GM21825 (cell line): Measurements from ENCODE around the gene CCDC91.
"Not testable (repeated sequence)": the region's sequence is repeated elsewhere in the genome, so short reads cannot be mapped to it uniquely, and the experiment has no call there.

Experiments used
- ATAC-seq: cut with Tn5 transposase; IDR thresholded peaks from one replicate; pipeline ENCODE4 v1.9.1; 2021; ENCODE audit warnings: mild to moderate bottlenecking, moderate library complexity; ENCODE audit not compliant: unreplicated experiment

The CCDC91 gene

DNA sequence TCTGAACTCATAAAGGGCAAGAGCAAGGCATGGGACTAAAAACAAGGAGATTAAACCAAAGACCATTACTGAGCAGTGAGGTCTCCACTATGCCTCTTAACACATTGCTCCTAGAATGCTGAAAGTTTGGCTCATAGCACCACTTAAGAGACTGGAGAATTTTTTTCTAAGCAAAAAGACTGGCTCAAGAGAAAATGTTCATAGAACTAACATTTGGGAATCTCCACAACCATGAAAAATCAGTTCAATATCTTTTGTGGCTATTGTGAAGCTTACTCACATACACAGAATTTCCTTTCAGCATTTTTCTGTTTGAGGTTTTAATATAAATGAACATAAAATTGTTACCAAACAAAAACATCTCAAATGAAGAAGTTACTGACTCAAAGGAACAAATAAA, 255.8 kb downstream of the CCDC91 start:
- no peak for ATAC-seq

DNA sequence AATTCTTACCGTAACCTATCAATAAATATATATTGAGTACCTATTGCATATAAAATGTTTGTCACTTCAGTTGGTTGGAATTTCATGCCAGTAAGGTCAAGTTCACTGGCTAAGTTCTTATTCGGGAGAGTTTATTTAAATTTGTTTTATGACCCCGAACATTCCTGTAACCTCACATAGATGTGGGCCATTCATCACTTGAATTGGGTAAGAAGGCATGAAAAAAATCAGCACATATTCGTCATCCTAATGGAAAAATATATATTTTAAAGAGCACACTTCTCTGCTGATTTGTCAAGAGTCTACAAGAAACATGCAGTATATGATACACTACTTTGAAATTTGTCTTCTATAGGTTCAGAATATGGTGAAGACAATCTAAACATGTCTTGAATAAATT, 263.4 kb downstream of the CCDC91 start:
- ATAC-seq = no peak

DNA sequence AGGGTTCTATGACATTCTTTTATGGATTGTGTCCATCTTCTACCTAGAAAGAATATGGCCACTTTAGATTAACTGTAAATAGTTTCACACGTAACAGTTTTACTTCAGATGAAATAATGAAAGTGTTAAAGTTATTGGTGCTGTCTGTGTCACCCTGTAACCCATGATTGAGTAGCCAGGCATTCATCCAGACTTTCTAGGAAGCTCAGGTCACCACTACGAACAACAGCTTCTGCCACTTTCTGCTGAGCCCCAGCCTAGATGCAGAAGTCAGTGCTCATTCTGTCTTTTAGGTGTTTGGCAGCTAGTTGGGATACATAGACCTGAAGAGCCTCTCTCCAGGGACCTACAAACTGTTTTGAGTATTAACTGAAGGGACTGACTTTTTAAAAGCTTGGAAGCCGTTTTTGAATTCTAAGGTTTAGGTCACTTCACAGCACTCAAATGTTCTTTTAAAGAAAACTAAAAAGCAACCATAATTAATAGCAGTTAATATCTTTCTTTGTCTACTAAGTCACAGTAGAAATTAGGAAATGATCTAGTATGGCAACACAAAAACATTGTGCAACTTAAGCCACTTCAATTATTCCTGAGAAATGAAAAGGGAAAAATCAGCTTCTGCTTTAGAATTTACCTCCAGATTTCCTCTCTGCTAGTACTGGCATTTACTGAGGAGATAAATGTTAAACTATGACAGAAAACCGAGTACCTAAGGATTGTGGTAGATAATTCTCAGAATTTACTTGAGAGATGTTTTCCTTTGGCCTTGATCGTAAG, 266.9 kb downstream of the CCDC91 start:
- no peak for ATAC-seq

DNA sequence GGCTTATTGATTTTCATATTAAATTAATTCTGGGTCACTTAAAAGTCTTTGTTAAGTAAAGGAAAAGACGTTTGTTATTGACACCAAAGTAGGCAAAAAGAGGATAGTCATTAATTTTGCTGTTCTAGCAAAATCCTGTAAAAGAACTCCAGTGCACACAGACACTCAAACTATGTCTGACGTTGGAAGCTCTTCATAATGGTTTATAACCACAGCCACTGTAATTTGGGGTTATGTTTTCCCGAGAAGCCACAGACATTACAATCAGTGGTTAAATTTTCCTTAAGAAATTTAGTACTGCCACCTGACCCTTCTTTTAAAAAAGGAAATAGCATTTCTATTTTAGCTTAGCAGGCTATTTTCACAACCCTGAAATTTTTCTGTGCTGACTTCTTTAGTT, 267.5 kb downstream of the CCDC91 start:
- ATAC-seq = no peak

DNA sequence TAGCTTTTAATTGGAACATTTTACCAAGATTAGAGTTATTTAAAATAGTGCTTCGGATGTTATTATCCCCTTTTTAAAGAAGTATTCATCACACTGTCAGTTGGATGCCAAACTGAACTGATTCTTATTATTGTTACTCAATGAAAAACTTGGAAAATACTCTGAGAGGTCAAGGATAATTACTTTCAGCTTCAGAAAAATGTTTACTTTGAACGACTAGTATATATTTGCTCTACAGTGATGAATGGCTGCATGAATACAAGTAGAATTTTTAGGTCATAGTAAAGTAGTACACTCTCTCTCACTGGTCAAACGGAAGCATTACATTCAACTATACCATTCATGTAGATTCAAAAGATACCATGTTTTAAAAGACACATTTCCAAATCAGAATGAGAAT, 269.2 kb downstream of the CCDC91 start:
- no peak for ATAC-seq

DNA sequence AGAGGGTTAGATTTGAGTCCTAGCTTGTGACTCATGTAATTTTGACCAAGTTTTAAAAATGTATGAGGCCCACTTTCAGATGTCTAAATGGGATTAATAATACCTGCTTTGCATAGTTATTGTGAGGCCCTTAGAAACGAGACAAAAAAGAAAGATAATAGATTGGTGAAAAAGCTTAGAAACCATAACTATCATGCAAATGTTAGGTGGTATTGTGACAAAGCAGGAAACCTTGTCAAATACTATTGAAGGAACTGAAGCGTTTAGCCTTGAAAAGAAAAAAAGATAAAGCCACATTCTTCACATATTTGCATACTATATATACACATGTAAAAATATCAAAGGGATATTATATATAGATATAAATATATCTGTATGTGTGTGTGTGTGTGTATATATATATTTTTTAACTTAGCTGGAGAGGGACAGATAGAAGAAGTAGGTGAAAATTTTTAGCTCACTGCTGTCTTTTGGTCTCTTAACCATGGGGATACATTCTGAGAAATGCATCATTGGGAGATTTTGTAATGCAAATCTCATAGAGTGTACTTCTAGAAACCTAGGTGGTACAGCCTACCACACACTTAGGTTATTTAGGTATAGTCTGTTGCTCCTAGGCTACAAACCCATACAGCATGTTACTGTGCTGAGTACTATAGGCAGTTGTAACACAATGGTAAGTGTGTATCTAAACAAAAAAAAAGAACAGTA, 270.3 kb downstream of the CCDC91 start:
- peak; percentile 78 for ATAC-seq

DNA sequence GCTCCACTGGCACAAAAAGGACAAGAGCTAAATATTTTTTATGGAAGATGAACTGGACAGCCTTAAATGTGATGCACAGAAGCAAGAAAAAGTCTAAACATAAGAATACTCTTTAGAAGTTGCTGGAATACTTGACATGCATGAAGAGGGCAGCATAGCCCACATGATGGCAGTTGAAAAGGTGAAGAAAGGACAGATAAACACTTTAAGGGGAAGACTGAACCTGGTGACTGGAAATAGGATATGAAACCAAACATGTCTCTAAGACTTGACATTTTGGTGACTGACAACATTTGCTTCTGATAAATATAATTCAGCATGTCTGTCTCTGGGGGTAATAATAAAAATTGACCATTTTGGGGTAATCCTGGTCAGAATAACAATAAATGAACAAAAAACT, 273.1 kb downstream of the CCDC91 start:
- ATAC-seq = no peak

DNA sequence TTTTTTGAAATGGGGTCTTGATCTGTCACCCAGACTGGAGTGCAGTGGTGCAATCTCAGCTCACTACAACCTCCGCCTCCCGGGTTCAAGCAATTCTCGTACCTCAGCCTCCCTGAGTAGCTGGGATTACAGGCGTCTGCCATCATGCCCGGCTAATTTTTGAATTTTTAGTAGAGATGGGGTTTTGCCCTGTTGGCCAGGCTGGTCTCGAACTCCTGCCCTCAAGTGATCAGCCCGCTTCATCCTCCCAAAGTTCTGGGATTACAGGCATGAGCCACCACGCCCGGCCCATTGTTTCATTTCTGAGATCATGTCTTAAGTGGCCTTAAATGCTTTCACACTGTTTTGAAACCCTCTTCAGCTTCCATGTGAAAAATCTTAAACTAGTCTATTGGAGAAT, 281.5 kb downstream of the CCDC91 start:
- not testable (repeated sequence) for ATAC-seq

DNA sequence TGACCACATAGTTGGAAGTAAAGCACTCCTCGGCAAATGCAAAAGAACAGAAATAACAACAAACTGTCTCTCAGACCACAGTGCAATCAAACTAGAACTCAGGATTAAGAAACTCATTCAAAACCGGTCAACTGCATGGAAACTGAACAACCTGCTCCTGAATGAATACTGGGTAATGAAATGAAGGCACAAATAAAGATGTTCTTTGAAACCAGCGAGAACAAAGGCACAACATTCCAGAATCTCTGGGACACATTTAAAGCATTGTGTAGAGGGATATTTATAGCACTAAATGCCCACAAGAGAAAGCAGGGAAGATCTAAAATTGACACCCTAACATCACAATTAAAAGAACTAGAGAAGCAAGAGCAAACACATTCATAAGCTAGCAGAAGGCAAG, 285.9 kb downstream of the CCDC91 start:
- ATAC-seq = not testable (repeated sequence)

DNA sequence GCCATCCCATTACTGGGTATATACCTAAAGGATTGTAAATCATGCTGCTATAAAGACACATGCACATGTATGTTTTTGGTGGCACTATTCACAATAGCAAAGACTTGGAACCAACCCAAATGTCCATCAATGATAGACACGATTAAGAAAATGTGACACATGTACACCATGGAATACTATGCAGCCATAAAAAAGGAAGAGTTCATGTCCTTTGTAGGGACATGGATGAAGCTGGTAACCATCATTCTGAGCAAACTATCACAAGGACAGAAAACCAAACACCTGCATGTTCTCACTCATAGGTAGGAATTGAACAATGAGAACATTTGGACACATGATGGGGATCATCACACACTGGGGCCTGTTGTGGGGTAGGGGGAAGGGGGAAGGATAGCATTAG, 288.8 kb downstream of the CCDC91 start:
- ATAC-seq = not testable (repeated sequence)

DNA sequence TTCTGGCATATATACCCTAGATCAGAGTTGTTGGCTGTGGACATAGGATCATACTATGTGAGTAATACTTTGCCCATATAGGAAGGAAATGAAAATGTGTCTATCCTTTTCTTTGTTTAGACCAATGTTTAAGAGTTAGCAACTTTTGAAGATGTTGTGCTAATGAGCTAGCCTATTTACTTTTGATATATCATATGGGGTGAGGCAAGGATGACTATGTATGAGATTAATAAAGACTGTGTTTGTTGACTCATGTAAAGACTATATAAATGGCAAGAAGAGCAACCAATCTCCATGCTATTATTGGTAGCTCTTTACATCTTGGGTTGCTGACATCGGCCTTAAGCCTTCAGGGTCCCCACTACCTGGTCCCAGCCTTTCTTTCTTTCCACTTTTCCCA, 289.4 kb downstream of the CCDC91 start:
- no peak for ATAC-seq

DNA sequence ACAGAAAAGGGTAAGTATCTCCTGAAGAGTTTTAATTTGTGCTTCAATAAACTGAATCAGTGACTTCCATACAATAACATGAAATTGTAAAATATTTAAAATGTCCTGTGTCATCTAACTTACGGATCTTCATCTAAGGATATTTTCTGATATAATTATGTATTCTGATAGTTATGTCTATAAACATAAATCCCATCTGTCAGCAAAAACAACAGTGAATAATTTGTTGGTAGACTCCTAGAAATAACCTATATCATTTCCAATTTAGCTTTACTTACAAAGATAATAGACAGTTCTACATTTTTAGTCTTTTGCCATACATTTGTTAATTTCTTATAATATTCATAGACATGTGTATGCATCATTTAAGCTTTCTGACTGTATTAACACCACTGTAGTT, 293.9 kb downstream of the CCDC91 start:
- no peak for ATAC-seq

DNA sequence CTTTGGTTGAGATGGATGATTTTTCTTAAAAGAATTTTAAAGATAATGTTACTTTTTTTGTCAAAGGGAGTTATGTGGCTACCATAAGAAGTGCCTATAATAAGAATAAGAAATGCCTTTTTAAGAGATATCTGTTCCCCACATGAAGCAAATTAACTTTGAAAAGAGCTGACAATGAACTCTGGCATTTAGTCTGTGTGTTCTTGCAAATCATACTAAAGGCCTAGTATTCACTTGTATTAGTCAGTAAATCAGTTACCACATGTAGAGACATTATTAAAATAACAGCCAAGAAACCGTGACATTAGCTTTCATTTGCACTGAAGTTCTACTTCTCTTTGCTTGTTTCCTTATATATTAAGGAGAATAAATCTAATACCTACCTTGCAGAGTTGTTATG, 296.3 kb downstream of the CCDC91 start:
- ATAC-seq = no peak

DNA sequence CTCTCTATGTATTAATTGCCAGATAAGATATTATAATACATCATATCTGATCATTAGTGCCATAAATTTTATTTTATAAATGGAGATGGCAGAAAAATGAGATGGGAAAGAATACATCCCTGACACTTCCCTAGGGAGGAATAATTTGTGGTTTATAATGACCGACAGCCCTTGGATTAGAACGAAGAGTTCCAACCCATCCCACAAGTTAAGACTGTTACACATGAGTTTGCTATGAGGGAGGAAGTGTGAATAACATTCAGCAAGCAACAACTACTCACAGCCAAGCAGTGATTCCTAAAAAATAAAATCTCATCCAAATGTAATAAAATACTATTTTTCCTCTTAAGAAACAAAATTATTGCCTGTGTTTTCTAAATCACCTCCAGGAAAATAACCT, 299.0 kb downstream of the CCDC91 start:
- ATAC-seq = no peak

DNA sequence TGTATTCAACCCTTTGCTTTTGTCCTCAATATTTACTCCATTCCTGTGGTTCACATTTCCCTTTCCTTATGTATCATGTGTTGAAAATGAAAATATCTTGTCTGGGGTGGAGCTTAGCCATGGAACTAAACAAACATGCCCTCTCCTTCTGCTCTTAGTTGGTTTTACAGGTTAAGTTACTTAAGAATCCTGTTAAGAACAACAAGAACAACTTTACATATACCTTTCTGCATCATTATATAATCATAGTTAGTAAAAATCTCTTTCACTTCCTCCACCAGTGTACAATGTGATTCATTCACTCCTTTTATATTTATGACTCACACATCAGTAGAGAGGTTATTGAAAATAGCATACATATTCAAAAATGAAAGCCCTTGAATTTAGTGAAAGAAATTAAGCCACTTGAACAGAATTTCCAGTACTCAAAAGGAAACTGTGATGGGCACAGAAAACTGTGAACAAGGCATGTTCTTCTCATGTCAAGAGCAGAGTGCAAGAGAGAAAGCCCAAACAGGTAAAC, 307.7 kb downstream of the CCDC91 start:
- ATAC-seq = peak; percentile 90

DNA sequence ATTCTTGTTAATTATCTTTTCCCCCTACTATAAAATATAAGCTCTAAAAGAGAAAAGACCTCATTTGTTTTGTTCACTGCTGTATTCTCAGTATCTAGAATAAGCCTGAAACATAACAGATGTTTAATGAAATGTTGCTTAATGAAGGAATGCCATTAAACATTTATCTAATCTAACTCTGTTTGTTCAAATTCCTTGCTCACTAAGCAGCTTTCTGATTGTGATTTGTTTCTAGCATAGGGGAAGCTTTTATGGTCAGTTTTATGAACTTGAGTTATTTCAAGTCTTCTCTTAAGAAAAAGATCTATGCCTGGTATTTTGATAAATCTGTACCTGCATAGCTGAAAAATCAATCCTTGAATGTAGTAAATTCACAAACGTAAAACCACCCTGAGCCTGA, 308.6 kb downstream of the CCDC91 start:
- ATAC-seq = no peak

DNA sequence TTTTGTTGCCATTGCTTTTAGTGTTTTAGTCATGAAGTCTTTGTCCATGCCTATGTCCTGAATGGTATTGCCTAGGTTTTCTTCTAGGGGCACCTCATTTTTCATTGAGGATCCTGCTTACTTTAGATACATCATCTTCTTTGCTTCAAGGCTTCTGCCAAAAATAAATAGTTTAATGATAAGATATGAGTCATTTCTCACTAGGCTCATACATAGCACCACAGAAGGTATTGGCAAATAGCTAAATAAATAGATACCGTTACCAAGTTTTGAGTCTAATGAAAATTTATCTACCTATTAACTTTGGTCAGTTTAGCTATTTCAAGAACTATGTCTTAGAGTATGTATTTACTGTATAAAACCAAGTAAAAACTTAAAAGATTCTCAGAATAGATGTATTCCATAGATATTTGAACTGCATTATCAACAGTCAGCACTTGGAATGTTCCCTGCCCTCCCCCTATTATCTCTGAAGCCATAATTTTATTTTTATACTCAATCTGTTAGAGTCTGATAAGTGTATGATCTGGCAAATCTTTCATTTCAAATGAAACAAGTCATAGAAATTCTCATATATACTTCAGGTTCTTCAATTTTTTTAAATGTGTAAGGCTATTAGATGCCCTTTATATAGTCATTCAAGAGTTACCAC, 310.2 kb downstream of the CCDC91 start:
- ATAC-seq = no peak

DNA sequence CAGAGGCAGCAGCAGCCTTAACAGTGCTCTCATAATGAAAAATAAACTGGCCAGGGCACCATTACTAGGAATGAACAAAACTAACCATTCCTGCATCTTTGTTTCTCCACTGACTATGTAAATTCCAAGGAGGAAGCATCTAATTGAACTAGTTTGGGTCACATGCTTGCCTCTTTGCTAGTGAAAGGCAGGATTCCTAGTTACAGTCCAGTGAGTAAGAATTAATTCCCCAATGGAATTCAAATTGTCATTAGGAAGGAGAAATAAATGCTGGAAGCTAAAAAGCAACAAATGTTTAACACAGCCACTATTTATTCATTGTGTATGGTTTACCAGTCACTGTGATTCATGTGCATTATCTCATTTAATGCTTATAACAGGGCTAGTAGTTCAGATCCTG, 316.0 kb downstream of the CCDC91 start:
- ATAC-seq = no peak

DNA sequence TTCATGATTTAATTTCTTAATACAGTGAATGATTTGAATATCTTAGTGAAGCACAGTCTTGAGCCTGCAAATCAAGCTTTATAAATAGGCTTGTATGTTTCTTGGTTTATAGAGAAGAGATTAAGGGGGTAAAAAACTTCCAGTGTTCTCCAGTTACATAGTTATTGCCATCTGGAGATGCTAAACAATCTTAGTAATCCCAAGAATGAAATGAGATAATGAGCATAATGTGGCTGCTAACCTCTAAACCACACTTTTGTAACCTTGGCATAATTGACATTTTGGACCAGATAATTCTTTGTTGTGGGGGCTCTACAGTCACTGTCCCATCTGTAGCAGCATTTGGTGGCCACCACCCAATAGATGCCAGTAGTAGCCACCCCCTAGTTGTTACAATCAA, 316.8 kb downstream of the CCDC91 start:
- no peak for ATAC-seq

DNA sequence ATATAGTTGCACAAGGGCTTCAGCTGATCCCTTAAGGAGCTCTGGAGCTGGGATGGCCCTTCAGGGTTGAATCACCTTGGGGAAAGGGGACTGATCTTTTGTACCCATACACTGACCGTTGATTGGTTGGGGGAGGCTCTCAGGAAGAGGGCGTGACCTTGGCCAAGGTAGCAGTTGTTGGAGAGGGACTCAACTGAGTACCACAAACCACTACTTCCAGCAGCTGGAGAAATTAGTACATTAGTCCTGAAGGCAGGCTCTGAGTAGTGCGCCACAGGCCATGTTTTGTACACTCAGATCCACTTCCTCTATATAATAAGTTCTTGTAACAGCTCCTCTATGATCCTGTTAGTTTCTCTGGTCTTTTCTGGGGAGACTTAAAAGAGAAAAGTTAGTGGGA, 317.6 kb downstream of the CCDC91 start:
- ATAC-seq = no peak

DNA sequence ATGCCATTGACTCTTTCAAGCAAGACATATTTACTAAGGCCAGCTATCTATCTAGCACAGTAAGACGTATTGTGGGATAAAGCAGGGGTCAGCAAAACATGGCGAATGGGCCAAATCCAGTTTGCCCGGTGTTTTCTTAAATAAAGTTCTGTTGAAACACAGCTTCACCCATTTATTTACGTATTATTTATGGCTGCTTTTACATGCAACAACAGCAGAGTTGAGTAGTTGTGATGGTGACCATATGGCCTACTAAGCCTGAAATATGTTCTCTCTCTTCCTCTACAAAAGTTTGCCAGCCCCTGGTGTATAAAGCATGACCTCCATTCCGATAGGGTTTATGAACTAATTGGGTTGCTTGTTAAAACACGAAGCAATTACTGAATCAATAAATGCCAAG, 322.1 kb downstream of the CCDC91 start:
- no peak for ATAC-seq

DNA sequence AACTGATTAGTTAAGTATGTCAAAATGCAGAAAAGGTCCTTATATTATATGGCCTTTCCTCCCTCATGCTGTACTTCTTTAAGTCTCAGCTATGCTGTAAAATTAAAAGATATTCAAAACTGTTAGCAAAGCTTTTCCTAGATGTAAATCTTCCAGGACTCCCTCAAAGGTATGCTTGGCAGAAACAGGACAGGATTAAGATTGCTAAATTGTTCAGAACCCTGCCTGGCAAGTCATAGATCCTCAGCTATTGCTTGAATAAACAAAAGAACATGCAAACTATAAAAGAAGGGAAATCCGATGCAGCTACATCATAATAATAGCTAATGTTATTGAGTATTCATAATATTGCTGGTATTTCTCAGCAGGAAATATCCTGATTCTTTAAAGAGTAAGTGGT, 322.6 kb downstream of the CCDC91 start:
- ATAC-seq = no peak
